KMS-11 (cell line): Measurements from ENCODE around the gene ZNF134.
A peak's percentile ranks its signal among the peaks of the same experiment; 100 is the strongest.

Source experiments
- H2AFZ ChIP-seq: fragments of 200-600 bp; sonication (generic); 2 replicates; pipeline ENCODE4 v1.6.1; 2016; ENCODE audit warnings: antibody characterized with exemption, mixed run types, low read depth
- H3K27ac ChIP-seq: fragments of 200-600 bp; sonication (generic); 2 replicates; pipeline ENCODE4 v1.6.1; 2016; ENCODE audit warnings: mild to moderate bottlenecking, mixed run types
- H3K27me3 ChIP-seq: fragments of 200-600 bp; sonication (generic); 2 replicates; pipeline ENCODE4 v1.6.1; 2017; ENCODE audit warnings: mild to moderate bottlenecking, low read depth, mixed run types, moderate library complexity; ENCODE audit not compliant: insufficient read depth
- H3K36me3 ChIP-seq: fragments of 200-600 bp; sonication (generic); 2 replicates; pipeline ENCODE4 v1.6.1; 2017; ENCODE audit warnings: mild to moderate bottlenecking, mixed run types; ENCODE audit not compliant: insufficient read depth
- H3K4me1 ChIP-seq: fragments of 200-600 bp; sonication (generic); 2 replicates; pipeline ENCODE4 v1.6.1; 2016; ENCODE audit warnings: mild to moderate bottlenecking, low read depth, mixed run types; ENCODE audit not compliant: poor library complexity, severe bottlenecking
- H3K4me2 ChIP-seq: fragments of 200-600 bp; sonication (generic); 2 replicates; pipeline ENCODE4 v1.7.0; 2016; ENCODE audit warnings: mild to moderate bottlenecking, mixed run types
- H3K4me3 ChIP-seq: fragments of 200-600 bp; sonication (generic); IDR thresholded peaks from 2 replicates; pipeline ENCODE4 v1.6.1; 2017; ENCODE audit warnings: low read depth, low read length, mixed read lengths; ENCODE audit not compliant: insufficient read depth
- H3K79me2 ChIP-seq: fragments of 200-600 bp; sonication (generic); 2 replicates; pipeline ENCODE4 v1.6.1; 2016; ENCODE audit warnings: low read depth, mixed run types; ENCODE audit not compliant: insufficient read depth
- H3K9ac ChIP-seq: fragments of 200-600 bp; sonication (generic); 2 replicates; pipeline ENCODE4 v1.6.1; 2016; ENCODE audit warnings: mild to moderate bottlenecking, mixed run types
- H4K20me1 ChIP-seq: fragments of 200-600 bp; sonication (generic); 2 replicates; pipeline ENCODE4 v1.6.1; 2016; ENCODE audit warnings: mild to moderate bottlenecking, mixed run types; ENCODE audit not compliant: insufficient read depth
- TF ChIP-seq, protein P1 (sequence below): fragments of 200-600 bp; sonication (generic); conservative IDR thresholded peaks from 2 replicates; pipeline ENCODE4 v1.6.1; 2017; ENCODE audit warnings: low read depth, mild to moderate bottlenecking, antibody characterized with exemption, low read length, moderate library complexity, mixed read lengths

Gene ZNF134

DNA sequence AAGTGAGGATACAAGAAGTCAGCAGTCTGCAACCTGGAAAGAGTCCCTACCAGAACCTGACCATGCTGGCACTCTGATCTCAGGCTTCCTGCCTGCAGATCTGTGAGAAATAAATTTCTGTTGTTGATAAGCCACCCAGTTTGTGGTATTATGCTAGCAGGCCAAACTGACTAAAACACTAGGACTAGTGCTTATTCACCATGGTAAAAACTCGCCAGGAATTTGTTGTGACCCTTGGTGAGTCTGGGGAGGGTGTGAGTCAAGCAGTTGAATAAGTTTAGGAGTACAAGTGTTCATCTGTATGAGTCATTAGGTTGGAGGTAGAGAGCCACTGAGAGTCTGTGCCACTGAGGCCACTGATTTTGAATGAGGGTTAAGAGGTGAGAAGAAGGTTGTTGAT, 26.5 kb upstream of the ZNF134 start:
- Histone ChIP-seq H3K4me3 (no peak overlapping the region), H2AFZ (no peak overlapping the region), H3K27ac (no peak overlapping the region), H3K4me2 (no peak overlapping the region), H3K79me2 (no peaks in the 10 kb centered on the region), H3K4me1 (no peaks in the 10 kb centered on the region), H3K36me3 (no peaks in the 10 kb centered on the region), H3K27me3 (no peaks in the 10 kb centered on the region), H3K9ac (no peak overlapping the region), H4K20me1 (no peaks in the 10 kb centered on the region)
- TF ChIP-seq, protein P1, sequence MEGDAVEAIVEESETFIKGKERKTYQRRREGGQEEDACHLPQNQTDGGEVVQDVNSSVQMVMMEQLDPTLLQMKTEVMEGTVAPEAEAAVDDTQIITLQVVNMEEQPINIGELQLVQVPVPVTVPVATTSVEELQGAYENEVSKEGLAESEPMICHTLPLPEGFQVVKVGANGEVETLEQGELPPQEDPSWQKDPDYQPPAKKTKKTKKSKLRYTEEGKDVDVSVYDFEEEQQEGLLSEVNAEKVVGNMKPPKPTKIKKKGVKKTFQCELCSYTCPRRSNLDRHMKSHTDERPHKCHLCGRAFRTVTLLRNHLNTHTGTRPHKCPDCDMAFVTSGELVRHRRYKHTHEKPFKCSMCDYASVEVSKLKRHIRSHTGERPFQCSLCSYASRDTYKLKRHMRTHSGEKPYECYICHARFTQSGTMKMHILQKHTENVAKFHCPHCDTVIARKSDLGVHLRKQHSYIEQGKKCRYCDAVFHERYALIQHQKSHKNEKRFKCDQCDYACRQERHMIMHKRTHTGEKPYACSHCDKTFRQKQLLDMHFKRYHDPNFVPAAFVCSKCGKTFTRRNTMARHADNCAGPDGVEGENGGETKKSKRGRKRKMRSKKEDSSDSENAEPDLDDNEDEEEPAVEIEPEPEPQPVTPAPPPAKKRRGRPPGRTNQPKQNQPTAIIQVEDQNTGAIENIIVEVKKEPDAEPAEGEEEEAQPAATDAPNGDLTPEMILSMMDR: no peak

DNA sequence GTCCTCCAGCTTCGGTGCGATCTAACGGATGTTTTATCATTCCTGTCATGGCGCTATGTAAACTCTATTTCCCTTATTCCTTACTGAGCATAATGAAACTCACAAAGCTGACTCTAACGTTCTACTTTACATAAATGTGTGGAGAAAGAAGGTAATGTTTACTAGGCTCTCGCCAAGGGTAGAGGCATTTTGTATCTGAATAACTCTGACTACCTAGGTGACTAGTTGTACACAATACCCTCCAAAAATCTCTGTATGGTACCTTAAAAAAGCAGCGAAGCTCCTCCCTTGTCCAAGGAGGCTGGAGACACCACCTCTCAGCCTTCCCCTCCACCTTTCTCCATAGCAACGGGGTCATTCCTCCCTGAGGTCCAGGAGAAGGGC, 14.7 kb upstream of the ZNF134 start:
- Histone ChIP-seq H3K27ac (no peak overlapping the region), H3K4me3 (no peak overlapping the region), H2AFZ (peak overlapping the region; percentile 76), H4K20me1 (no peaks in the 10 kb centered on the region), H3K4me1 (no peaks in the 10 kb centered on the region), H3K79me2 (no peaks in the 10 kb centered on the region), H3K36me3 (no peaks in the 10 kb centered on the region), H3K9ac (no peak overlapping the region), H3K4me2 (peak overlapping the region; percentile 57; the same call in 1 of the 2 replicates), H3K27me3 (no peaks in the 10 kb centered on the region)
- TF ChIP-seq, protein P1: no peak

DNA sequence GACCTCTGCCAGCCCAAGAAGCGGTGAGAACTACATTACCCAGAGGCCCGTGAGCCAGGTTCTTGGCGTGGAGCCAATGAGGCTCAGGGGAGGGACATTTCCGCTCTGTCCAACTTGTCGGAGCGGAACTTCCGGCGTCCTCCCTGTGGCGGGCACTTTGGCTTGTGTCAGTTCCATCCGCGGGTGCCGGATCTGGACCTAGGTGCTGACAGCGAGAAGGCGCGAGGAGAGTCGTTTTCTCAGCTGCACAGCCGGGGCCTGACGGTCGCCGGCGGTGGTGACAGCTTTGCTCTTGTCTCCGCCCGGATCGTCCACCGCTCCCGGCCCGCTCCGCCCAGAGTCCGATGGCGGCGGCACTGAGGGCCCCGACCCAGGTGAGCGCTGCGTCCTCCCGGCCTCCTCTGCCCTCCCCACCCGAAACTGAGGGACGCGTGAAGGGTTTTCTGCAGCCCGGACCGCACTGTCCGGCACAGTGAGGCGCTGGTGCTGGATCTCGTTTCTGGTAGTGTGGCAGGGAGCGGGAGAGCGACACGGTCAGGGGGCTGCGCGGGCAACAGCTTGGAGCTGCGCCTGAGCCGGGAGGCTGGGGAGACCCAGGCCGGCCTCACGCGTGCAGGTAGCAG, 14.2 kb upstream of the ZNF134 start, which contains the start of gene ZNF530:
ZNF530 (plus strand) TSS at position 125 of the 623 bp plus-strand sequence. CDS start 4,461 bp downstream, outside the sequence.
- Histone ChIP-seq H4K20me1 (no peaks in the 10 kb centered on the region), H3K27ac (no peak within 1 kb of the TSS), H3K9ac (no peak within 1 kb of the TSS), H3K4me2 (peak within 1 kb of the TSS; percentile 57; the same call in 1 of the 2 replicates), H2AFZ (peak within 1 kb of the TSS; percentile 76), H3K79me2 (no peaks in the 10 kb centered on the region), H3K4me3 (no peak within 1 kb of the TSS), H3K27me3 (no peaks in the 10 kb centered on the region), H3K36me3 (no peaks in the 10 kb centered on the region), H3K4me1 (no peaks in the 10 kb centered on the region)
- TF ChIP-seq, protein P1: no peak

DNA sequence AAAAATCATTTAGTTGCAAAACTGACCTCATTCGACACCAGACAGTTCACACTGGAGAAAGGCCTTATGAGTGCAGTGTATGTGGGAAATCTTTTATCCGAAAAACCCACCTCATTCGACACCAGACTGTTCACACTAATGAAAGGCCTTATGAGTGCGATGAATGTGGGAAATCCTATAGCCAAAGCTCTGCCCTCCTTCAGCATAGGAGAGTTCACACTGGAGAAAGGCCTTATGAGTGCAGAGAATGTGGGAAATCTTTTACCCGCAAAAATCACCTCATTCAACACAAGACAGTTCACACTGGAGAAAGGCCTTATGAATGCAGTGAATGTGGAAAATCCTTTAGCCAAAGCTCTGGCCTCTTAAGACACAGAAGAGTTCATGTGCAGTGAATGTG, 7.1 kb upstream of the ZNF134 start:
- Histone ChIP-seq H4K20me1 (no peaks in the 10 kb centered on the region), H3K79me2 (no peaks in the 10 kb centered on the region), H3K36me3 (no peaks in the 10 kb centered on the region), H3K4me1 (no peaks in the 10 kb centered on the region), H3K27ac (no peak overlapping the region), H3K9ac (no peak overlapping the region), H3K4me2 (no peak overlapping the region), H2AFZ (no peak overlapping the region), H3K27me3 (no peaks in the 10 kb centered on the region), H3K4me3 (no peak overlapping the region)
- TF ChIP-seq, protein P1: no peak
